Measurements from ENCODE around the gene HOXD3.

Gene HOXD3

DNA sequence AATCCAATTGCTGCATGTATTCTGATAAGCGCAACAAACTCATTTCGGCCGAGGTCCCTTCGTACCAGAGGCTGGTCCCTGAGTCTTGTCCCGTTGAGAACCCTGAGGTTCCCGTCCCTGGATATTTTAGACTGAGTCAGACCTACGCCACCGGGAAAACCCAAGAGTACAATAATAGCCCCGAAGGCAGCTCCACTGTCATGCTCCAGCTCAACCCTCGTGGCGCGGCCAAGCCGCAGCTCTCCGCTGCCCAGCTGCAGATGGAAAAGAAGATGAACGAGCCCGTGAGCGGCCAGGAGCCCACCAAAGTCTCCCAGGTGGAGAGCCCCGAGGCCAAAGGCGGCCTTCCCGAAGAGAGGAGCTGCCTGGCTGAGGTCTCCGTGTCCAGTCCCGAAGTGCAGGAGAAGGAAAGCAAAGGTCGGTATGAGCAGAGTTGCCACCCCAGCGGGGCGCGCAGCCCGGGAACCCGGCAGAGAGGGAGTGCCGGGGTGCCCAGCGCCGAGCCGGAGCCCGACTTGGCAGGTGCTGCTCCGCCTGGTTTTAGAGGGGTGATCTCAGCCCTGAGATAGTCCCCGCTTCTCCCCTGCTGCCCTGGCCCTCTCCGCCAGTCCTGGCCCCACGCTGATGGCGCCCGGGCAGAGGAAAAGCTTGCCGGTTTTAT is 39.8 kb upstream of the HOXD3 start:
- H3K9ac ChIP-seq (ENCODE audit: low read depth, low read length): no peak overlapping the region
- H3K36me3 ChIP-seq (ENCODE audit: insufficient read depth, low read length): no peaks in the 10 kb centered on the region

DNA sequence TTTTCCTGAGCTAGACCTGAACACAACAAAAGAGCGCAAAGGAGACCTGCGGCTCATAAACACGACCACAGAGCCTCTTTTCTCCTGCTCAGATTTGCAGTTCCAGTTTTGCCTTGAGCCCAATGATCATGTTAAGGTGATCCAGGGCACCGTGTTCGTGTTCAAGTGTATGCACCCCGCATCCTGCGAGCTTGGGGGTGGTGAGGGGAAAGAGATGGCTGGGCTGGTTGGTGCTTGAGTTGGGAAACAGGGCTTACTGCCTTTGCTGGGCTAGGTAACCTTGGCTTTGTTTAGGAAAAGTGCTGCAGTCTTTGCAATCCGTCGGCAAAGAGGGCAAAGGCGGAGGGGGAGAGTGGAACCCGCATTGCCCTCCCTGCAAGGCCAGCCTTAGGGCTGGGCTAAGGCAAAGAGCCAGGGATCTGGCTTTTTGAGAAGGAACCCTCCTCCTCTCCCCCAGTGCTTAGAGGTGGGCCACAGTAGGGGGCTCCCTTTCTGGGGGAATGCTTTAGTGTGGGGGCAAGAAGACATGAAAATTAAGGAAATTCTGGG is 39.2 kb upstream of the HOXD3 start:
- no peaks in the 10 kb centered on the region for H3K36me3 ChIP-seq (ENCODE audit: insufficient read depth, low read length)
- H3K9me3 ChIP-seq (ENCODE audit: control insufficient read depth, insufficient read depth, low read length): no peaks in the 10 kb centered on the region; the same call in 1 of the 2 replicates
- H3K9ac ChIP-seq (ENCODE audit: low read depth, low read length): no peak overlapping the region
- no peaks in the 10 kb centered on the region for H3K4me1 ChIP-seq (ENCODE audit: insufficient read depth, low read length)

More for the DNA sequence above, 39.8 kb upstream of the HOXD3 start:
- Histone ChIP-seq H3K4me1 (ENCODE audit: insufficient read depth, low read length) (no peaks in the 10 kb centered on the region), H3K9me3 (ENCODE audit: control insufficient read depth, insufficient read depth, low read length) (no peaks in the 10 kb centered on the region; the same call in 1 of the 2 replicates)

DNA sequence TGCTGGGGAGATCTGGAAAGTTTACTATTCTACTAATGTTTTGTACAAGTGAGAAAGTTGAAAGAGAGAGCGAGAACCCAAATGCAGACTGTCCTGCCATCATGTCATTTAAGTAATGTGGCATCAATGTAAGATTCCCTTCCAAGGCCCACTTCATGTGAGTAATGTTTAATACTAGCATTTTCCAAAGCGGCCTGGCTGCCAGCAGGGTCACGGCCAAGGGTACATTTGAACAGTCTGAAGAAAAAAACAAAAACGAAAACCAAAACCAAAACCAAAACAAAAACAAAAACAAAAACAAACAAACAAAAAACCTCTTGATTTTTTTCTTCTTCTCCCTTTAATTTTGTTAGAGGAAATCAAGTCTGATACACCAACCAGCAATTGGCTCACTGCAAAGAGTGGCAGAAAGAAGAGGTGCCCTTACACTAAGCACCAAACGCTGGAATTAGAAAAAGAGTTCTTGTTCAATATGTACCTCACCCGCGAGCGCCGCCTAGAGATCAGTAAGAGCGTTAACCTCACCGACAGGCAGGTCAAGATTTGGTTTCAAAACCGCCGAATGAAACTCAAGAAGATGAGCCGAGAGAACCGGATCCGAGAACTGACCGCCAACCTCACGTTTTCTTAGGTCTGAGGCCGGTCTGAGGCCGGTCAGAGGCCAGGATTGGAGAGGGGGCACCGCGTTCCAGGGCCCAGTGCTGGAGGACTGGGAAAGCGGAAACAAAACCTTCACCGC is 38.3 kb upstream of the HOXD3 start:
- Histone ChIP-seq H3K36me3 (ENCODE audit: insufficient read depth, low read length) (no peaks in the 10 kb centered on the region), H3K4me1 (ENCODE audit: insufficient read depth, low read length) (no peaks in the 10 kb centered on the region), H3K9me3 (ENCODE audit: control insufficient read depth, insufficient read depth, low read length) (no peaks in the 10 kb centered on the region; the same call in 1 of the 2 replicates), H3K9ac (ENCODE audit: low read depth, low read length) (no peak overlapping the region)

DNA sequence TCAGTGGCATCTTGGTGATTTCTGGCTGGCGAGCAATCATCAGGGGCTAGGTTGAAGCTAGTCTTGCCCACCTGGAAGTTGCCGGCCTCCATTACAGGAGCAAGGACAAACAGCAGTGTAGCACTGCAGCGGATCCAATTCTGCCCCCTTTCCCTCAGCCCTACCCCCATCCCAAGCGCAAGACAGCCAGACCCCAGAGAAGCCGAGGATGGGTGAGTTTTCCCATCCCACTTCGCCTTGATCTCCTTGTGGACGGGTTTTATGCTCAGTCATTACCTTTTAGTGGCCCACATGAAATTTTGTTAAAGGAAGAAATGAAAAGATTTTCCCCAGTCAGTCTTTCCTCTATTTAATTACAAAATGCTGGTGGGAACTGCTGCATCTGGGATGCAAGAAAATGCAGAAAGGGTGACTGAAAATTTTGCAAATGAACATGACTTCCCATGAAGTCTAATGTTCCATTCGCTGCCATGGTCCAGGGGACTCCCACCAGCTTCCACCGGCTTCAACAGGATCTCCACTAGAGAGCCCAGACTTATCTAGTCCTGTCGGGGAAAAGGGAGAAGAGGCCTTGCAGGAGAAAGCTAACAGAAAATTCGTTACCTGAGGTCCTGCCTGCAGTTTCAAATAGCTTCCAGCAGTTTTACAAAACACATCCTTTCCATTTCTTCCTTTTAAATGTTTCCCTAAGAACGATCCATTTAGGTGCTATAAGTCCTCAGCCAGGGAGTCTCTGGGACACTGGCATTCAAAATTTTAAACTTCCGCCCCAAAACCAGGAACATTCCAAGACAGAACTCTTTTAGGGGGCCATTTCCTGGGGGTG is 36.5 kb upstream of the HOXD3 start:
- Histone ChIP-seq H3K36me3 (ENCODE audit: insufficient read depth, low read length) (no peaks in the 10 kb centered on the region), H3K4me1 (ENCODE audit: insufficient read depth, low read length) (no peaks in the 10 kb centered on the region), H3K9ac (ENCODE audit: low read depth, low read length) (no peak overlapping the region), H3K9me3 (ENCODE audit: control insufficient read depth, insufficient read depth, low read length) (no peaks in the 10 kb centered on the region; the same call in 1 of the 2 replicates)

DNA sequence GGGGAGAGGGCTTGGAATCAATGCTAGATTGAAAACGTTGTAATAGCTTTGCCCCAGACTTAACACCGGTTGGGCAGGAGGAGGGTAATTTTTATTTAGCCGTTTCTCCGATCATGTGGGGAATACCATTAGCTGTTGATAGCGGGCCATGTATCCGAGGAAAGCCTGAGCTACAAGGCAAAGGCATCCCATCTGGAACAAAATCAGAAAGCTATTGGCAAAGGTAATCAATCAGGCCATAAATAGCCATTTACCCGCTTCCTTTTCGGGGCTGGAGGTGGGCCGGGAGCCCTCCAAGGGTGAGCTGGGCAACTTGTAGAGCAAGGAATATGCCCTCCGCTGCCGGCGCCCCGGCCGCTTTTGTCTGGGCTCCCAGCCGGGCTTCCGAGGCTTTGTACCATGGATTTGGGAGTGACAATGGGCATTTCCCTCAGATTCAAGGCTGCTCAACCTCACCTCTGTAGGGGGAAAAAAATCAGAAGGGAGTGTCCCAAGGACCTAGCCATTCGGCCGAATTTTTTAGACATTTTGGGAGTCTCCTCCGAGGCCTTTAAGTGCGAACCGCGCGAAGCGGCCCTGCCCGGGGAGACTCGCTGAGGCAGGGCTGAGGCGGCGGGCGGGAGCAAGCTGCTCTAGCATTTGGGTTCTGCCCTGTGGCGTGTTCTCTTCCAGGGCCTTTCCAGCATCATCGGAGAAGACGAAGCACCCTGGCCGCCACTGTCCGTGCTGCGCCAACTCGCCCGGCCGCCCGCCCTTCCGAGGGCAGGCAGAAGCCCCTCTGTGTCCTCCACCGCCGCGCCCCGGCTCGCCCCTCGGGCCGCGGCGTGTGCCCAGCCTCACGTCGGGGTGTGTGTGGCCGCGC is 35.7 kb upstream of the HOXD3 start:
- H3K9ac ChIP-seq (ENCODE audit: low read depth, low read length): no peak overlapping the region
- H3K4me1 ChIP-seq (ENCODE audit: insufficient read depth, low read length): no peaks in the 10 kb centered on the region
- H3K36me3 ChIP-seq (ENCODE audit: insufficient read depth, low read length): no peaks in the 10 kb centered on the region
- no peaks in the 10 kb centered on the region; the same call in 1 of the 2 replicates for H3K9me3 ChIP-seq (ENCODE audit: control insufficient read depth, insufficient read depth, low read length)

DNA sequence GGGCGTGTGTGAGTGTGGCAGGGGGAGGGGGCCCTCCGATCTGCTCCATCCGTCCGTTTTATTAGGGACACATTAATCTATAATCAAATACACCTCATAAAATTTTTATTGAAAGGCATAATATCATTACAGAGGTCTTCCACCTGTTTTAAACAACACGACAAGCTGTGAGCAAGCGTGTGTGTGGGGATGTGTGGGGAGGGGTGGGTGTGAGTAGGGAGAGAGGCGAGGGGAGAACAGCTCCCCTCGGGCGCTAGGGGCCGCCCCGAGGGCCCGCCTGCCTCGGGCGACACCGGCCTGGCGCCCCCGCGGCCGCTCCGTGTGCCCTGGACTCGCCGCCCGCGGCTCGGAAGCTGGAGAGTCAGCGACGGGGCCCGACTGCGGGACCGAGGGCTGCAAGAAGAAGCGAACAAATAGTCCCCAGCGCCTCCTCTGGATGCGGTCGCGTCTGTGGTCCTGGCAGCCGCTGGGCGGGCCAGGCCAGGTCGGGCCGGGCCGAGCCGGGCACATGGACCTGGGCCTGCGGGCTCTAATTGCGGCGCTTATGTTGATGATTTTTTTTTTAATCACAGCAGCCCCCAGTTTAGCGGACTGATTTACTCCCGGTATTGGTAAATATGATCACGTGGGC is 34.9 kb upstream of the HOXD3 start:
- H3K9me3 ChIP-seq (ENCODE audit: control insufficient read depth, insufficient read depth, low read length): no peaks in the 10 kb centered on the region
- H3K4me1 ChIP-seq (ENCODE audit: insufficient read depth, low read length): no peaks in the 10 kb centered on the region
- no peaks in the 10 kb centered on the region for H3K36me3 ChIP-seq (ENCODE audit: insufficient read depth, low read length)
- H3K9ac ChIP-seq (ENCODE audit: low read depth, low read length): peak overlapping the region; percentile 24; the same call in 1 of the 2 replicates

DNA sequence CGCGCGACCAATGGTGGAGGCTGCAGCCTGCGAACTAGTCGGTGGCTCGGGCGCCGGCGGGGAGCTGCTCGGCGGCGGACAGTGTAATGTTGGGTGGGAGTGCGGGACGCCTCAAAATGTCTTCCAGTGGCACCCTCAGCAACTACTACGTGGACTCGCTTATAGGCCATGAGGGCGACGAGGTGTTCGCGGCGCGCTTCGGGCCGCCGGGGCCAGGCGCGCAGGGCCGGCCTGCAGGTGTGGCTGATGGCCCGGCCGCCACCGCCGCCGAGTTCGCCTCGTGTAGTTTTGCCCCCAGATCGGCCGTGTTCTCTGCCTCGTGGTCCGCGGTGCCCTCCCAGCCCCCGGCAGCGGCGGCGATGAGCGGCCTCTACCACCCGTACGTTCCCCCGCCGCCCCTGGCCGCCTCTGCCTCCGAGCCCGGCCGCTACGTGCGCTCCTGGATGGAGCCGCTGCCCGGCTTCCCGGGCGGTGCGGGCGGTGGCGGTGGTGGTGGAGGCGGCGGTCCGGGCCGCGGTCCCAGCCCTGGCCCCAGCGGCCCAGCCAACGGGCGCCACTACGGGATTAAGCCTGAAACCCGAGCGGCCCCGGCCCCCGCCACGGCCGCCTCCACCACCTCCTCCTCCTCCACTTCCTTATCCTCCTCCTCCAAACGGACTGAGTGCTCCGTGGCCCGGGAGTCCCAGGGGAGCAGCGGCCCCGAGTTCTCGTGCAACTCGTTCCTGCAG is 34.3 kb upstream of the HOXD3 start, which contains the start of gene HOXD9:
HOXD9 (plus strand) TSS at position 37 of the 728 bp plus-strand sequence; CDS start at position 87, 50 bp downstream.
- H3K36me3 ChIP-seq (ENCODE audit: insufficient read depth, low read length): no peaks in the 10 kb centered on the region
- no peaks in the 10 kb centered on the region for H3K9me3 ChIP-seq (ENCODE audit: control insufficient read depth, insufficient read depth, low read length)
- no peaks in the 10 kb centered on the region for H3K4me1 ChIP-seq (ENCODE audit: insufficient read depth, low read length)
- H3K9ac ChIP-seq (ENCODE audit: low read depth, low read length): peak within 1 kb of the TSS; percentile 24; the same call in 1 of the 2 replicates

DNA sequence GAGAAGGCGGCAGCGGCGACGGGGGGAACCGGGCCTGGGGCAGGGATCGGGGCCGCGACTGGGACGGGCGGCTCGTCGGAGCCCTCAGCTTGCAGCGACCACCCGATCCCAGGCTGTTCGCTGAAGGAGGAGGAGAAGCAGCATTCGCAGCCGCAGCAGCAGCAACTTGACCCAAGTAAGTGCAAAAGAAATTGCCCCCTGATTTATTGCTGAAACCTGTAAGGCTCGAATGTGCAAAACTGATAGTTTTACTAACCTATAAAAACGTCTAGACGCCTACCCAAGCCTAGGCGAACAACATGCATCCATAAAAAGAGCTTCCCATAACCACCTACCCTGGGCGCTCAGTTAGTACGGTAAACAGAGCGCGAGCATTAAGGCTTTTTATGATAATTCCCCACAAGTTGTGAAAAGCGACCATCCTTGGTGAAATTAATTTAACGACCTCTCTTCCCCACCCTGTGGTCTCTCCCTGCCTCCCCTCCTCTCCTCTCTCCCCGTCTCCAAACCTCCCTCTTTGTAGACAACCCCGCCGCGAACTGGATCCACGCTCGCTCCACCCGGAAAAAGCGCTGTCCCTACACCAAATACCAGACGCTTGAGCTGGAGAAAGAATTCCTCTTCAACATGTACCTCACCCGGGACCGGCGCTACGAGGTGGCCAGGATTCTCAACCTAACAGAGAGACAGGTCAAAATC is 33.5 kb upstream of the HOXD3 start:
- H3K9me3 ChIP-seq (ENCODE audit: control insufficient read depth, insufficient read depth, low read length): no peaks in the 10 kb centered on the region
- H3K9ac ChIP-seq (ENCODE audit: low read depth, low read length): peak overlapping the region; percentile 24; the same call in 1 of the 2 replicates
- no peaks in the 10 kb centered on the region for H3K36me3 ChIP-seq (ENCODE audit: insufficient read depth, low read length)
- no peaks in the 10 kb centered on the region for H3K4me1 ChIP-seq (ENCODE audit: insufficient read depth, low read length)

DNA sequence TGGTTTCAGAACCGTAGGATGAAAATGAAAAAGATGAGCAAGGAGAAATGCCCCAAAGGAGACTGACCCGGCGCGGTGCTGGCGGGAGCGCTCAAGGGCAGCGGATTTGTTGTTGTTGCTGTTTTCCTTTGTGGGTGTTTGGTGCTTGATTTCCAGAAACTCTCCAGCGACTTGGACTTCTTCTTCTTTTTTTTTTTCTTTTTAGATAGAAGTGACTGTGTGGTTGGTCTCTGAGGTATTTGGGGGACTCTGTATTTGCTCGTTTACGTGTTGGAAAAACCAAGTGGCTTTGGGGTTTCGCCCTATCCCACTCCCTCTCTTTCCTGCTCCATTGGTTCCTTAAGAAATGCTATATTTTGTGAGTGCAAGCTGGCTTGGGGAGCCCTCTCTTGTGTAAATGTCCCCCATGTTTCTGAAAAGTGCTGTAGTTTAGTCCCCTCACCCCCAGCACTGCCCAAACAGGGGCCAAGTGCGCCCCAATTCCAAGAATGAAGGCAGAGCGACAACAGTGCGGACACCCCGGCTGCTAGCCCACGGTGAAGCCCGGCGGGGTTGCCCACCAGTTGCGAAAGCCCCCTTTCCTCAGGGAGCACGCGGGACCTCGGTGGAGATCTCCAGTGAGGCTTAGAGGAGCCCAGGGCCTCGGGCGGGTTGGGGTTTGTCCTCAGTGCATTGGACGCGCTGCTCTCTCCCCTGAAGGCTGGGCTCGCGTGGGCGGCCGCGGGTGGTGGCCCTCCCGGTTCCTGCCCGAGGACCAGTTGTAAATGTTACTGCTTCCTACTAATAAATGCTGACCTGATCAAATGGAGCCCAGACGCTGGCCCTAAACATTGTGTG is 32.8 kb upstream of the HOXD3 start:
- Histone ChIP-seq H3K36me3 (ENCODE audit: insufficient read depth, low read length) (no peaks in the 10 kb centered on the region), H3K4me1 (ENCODE audit: insufficient read depth, low read length) (no peaks in the 10 kb centered on the region), H3K9ac (ENCODE audit: low read depth, low read length) (no peak overlapping the region), H3K9me3 (ENCODE audit: control insufficient read depth, insufficient read depth, low read length) (no peaks in the 10 kb centered on the region)

DNA sequence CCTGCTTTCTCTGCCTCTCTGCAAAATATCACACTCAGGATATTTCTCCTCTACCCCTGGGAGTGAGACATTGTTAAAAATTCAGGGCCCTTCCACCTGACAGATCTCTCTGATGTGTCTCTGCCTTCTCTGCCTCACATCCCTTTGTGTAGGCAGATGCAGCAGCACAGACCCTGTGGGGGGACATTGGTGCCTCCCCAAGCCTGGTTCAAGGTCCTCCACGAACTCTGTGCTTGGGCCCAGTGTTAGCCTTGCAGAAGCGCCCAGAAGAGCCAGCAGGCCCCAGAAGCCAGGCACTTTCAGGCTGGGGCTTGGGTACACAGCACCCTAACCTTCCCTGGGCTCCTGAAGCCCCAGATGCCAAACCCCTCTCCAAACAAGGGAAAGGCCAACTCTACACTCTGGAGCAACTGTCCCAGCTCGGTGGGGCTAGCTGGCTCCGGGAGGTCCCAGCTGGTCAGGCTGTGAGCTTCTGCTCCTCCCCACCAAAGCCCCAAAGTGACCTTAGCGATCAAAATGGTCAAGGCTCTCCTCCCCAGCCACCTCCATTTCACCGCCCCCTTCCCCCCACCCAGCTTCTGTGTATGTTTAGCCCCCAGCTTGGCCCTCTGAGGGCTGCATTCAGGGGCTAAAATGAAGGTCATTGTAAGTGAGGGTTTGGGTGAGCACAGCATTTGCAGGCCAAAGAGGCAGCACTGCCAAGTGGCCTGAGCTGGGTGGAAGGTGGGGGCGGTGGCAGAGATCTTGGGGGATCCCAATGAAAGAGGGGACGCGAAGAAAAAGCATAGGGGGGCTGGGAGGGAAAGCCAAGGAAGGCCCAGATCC is 31.9 kb upstream of the HOXD3 start:
- H3K9me3 ChIP-seq (ENCODE audit: control insufficient read depth, insufficient read depth, low read length): no peaks in the 10 kb centered on the region
- H3K4me1 ChIP-seq (ENCODE audit: insufficient read depth, low read length): no peaks in the 10 kb centered on the region
- H3K36me3 ChIP-seq (ENCODE audit: insufficient read depth, low read length): no peaks in the 10 kb centered on the region
- H3K9ac ChIP-seq (ENCODE audit: low read depth, low read length): no peak overlapping the region

DNA sequence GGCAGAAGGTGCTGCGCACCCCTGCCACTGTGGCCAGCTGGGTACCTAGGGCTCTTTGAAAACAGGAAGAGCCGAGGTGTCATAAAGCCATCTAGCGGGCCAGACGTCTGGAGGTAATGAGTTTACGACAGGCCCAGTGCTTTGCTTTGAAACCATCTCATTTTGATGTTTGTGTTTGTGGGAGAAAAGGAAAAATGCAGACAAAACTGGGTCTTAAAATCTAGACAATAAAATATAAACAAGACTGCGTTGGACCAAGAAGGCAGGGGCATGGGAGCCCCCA is 31.4 kb upstream of the HOXD3 start:
- H3K9ac ChIP-seq (ENCODE audit: low read depth, low read length): no peak overlapping the region
- H3K9me3 ChIP-seq (ENCODE audit: control insufficient read depth, insufficient read depth, low read length): no peaks in the 10 kb centered on the region
- H3K4me1 ChIP-seq (ENCODE audit: insufficient read depth, low read length): no peaks in the 10 kb centered on the region
- H3K36me3 ChIP-seq (ENCODE audit: insufficient read depth, low read length): no peaks in the 10 kb centered on the region

All from ES-I3 (cell line).